ENCODE results near the gene UGT1A7. TPM values are rescaled to one million over a fixed set of nuclear protein-coding genes. Genes with fewer than 3 reads are reported as not detected.
"Not testable (repeated sequence)": the region's sequence is repeated elsewhere in the genome, so short reads cannot be mapped to it uniquely, and the experiment has no call there.

Gene UGT1A7
- total RNA-seq (2014; rRNA removed; shearing (Covaris generic)): not detected in 2 replicates
- not detected in 2 replicates for polyA plus RNA-seq (2015; cell fraction: cytosol; rRNA removed)
- not detected in 2 replicates for polyA plus RNA-seq (2015; cell fraction: nucleus; rRNA removed)

GRCh38 chr2:233681521-233682099, at the start of gene UGT1A7:
Gene UGT1A7 (plus strand): TSS chr2:233681901. CDS start chr2:233681938, 37 bp downstream.
- DNase-seq (ENCODE audit: low read depth, low spot score): no peak
- in situ Hi-C loops (cut with HindIII; ENCODE audit: low pct_unique_long_range_greater_than_20kb, low sequenced_read_pairs): no loop called here

GRCh38 chr2:233636306-233636705, 45.4 kb upstream of the UGT1A7 start, which contains the start of gene UGT1A10:
Gene UGT1A10 (plus strand): TSS chr2:233636448. CDS start chr2:233636523, 75 bp downstream.
- DNase-seq (ENCODE audit: low read depth, low spot score); in situ Hi-C loops (cut with HindIII; ENCODE audit: low pct_unique_long_range_greater_than_20kb, low sequenced_read_pairs): not testable (repeated sequence)

GRCh38 chr2:233638836-233639235, 42.9 kb upstream of the UGT1A7 start:
- in situ Hi-C loops (cut with HindIII; ENCODE audit: low pct_unique_long_range_greater_than_20kb, low sequenced_read_pairs): no loop called here
- DNase-seq (ENCODE audit: low read depth, low spot score): no peak

- in situ Hi-C loops (cut with HindIII; ENCODE audit: low pct_unique_long_range_greater_than_20kb, low sequenced_read_pairs): no loop called here
- no peak for DNase-seq (ENCODE audit: low read depth, low spot score)
Observed at GRCh38 chr2:233639860-233640259, 41.8 kb upstream of the UGT1A7 start.

GRCh38 chr2:233643128-233643527, 38.6 kb upstream of the UGT1A7 start:
- in situ Hi-C loops (cut with HindIII; ENCODE audit: low pct_unique_long_range_greater_than_20kb, low sequenced_read_pairs): no loop called here
- peak; percentile 44 for DNase-seq (ENCODE audit: low read depth, low spot score)

GRCh38 chr2:233646033-233646432, 35.7 kb upstream of the UGT1A7 start:
- in situ Hi-C loops (cut with HindIII; ENCODE audit: low pct_unique_long_range_greater_than_20kb, low sequenced_read_pairs); DNase-seq (ENCODE audit: low read depth, low spot score): not testable (repeated sequence)

GRCh38 chr2:233650981-233651380, 30.7 kb upstream of the UGT1A7 start:
- DNase-seq (ENCODE audit: low read depth, low spot score): no peak
- in situ Hi-C loops (cut with HindIII; ENCODE audit: low pct_unique_long_range_greater_than_20kb, low sequenced_read_pairs): no loop called here

- in situ Hi-C loops (cut with HindIII; ENCODE audit: low pct_unique_long_range_greater_than_20kb, low sequenced_read_pairs): no loop called here
Observed at GRCh38 chr2:233651430-233651829, 30.3 kb upstream of the UGT1A7 start.

GRCh38 chr2:233654501-233654900, 27.2 kb upstream of the UGT1A7 start:
- DNase-seq (ENCODE audit: low read depth, low spot score): no peak

More at GRCh38 chr2:233651430-233651829, 30.3 kb upstream of the UGT1A7 start:
- DNase-seq (ENCODE audit: low read depth, low spot score): no peak

GRCh38 chr2:233655043-233655442, 26.7 kb upstream of the UGT1A7 start:
- DNase-seq (ENCODE audit: low read depth, low spot score): no peak

More at GRCh38 chr2:233654501-233654900, 27.2 kb upstream of the UGT1A7 start:
- in situ Hi-C loops (cut with HindIII; ENCODE audit: low pct_unique_long_range_greater_than_20kb, low sequenced_read_pairs): no loop called here

GRCh38 chr2:233655943-233656342, 25.8 kb upstream of the UGT1A7 start:
- in situ Hi-C loops (cut with HindIII; ENCODE audit: low pct_unique_long_range_greater_than_20kb, low sequenced_read_pairs); DNase-seq (ENCODE audit: low read depth, low spot score): not testable (repeated sequence)

More at GRCh38 chr2:233655043-233655442, 26.7 kb upstream of the UGT1A7 start:
- in situ Hi-C loops (cut with HindIII; ENCODE audit: low pct_unique_long_range_greater_than_20kb, low sequenced_read_pairs): no loop called here

- DNase-seq (ENCODE audit: low read depth, low spot score): no peak
- in situ Hi-C loops (cut with HindIII; ENCODE audit: low pct_unique_long_range_greater_than_20kb, low sequenced_read_pairs): no loop called here
Observed at GRCh38 chr2:233656443-233656842, 25.3 kb upstream of the UGT1A7 start.

GRCh38 chr2:233658610-233659009, 23.1 kb upstream of the UGT1A7 start:
- in situ Hi-C loops (cut with HindIII; ENCODE audit: low pct_unique_long_range_greater_than_20kb, low sequenced_read_pairs): no loop called here
- no peak for DNase-seq (ENCODE audit: low read depth, low spot score)

GRCh38 chr2:233663911-233664310, 17.8 kb upstream of the UGT1A7 start:
- no peak for DNase-seq (ENCODE audit: low read depth, low spot score)
- in situ Hi-C loops (cut with HindIII; ENCODE audit: low pct_unique_long_range_greater_than_20kb, low sequenced_read_pairs): no loop called here

GRCh38 chr2:233668605-233669260, 13.0 kb upstream of the UGT1A7 start:
- in situ Hi-C loops (cut with HindIII; ENCODE audit: low pct_unique_long_range_greater_than_20kb, low sequenced_read_pairs): no loop called here
- DNase-seq (ENCODE audit: low read depth, low spot score): no peak

GRCh38 chr2:233671290-233672161, 10.2 kb upstream of the UGT1A7 start, which contains the start of gene UGT1A9:
Gene UGT1A9 (plus strand): TSS chr2:233671898. CDS start chr2:233671935, 37 bp downstream.
- in situ Hi-C loops (cut with HindIII; ENCODE audit: low pct_unique_long_range_greater_than_20kb, low sequenced_read_pairs): no loop called here
- DNase-seq (ENCODE audit: low read depth, low spot score): no peak

- no peak for DNase-seq (ENCODE audit: low read depth, low spot score)
- in situ Hi-C loops (cut with HindIII; ENCODE audit: low pct_unique_long_range_greater_than_20kb, low sequenced_read_pairs): no loop called here
Observed at GRCh38 chr2:233672886-233673285, 8.8 kb upstream of the UGT1A7 start.

- in situ Hi-C loops (cut with HindIII; ENCODE audit: low pct_unique_long_range_greater_than_20kb, low sequenced_read_pairs): no loop called here
- DNase-seq (ENCODE audit: low read depth, low spot score): no peak
Observed at GRCh38 chr2:233673896-233674295, 7.8 kb upstream of the UGT1A7 start.
